Thyroid gland (tissue), 4 donors: Measurements from ENCODE around the gene PTPRN2. TPM values are rescaled to one million over a fixed set of nuclear protein-coding genes. Genes with fewer than 3 reads are reported as not detected.
"Not testable (repeated sequence)": the region's sequence is repeated elsewhere in the genome, so short reads cannot be mapped to it uniquely, and the experiment has no call there.

Experiments
- DNase-seq, 2 donors: peaks; one replicate each; pipeline ENCODE4 v3.0.0-alpha.2; 2019
- H3K27ac ChIP-seq, 3 donors: fragments of 200-600 bp; sonication (generic); 1 replicate in 2 of 3; 2 replicates in 1 of 3; pipeline ENCODE4 v1.5.1; 2016 to 2019; ENCODE audit warnings: mild to moderate bottlenecking in 1 of 3, moderate library complexity in 1 of 3
- H3K27me3 ChIP-seq: fragments of 200-600 bp; sonication (generic); one replicate; pipeline ENCODE4 v1.5.1; 2019
- H3K36me3 ChIP-seq, 2 donors: fragments of 200-600 bp; sonication (generic); one replicate each; pipeline ENCODE4 v1.5.1; 2016 to 2019
- H3K4me1 ChIP-seq, 2 donors: fragments of 200-600 bp; sonication (generic); one replicate each; pipeline ENCODE4 v1.5.1; 2017 to 2019
- H3K4me3 ChIP-seq, 3 donors: fragments of 200-600 bp; sonication (generic); replicated peaks in 1 of 3; 1 replicate in 2 of 3; 2 replicates in 1 of 3; pipeline ENCODE4 v1.5.1; 2016; ENCODE audit warnings: mild to moderate bottlenecking in 1 of 3
- H3K9me3 ChIP-seq: fragments of 200-600 bp; sonication (generic); one replicate; pipeline ENCODE4 v1.5.1; 2017
- CTCF ChIP-seq, 6 experiments: fragments of 200-600 bp in 3 of 6; fragments of 450-650 bp in 3 of 6; sonication (generic) in 3 of 6; IDR thresholded peaks; one replicate each; pipeline ENCODE4 v1.5.1; 2016 to 2019; ENCODE audit warnings: antibody characterized with exemption in 6 of 6, mild to moderate bottlenecking in 2 of 6, inconsistent platforms in 1 of 6, moderate library complexity in 1 of 6
- POLR2A ChIP-seq, 2 donors: fragments of 450-650 bp; IDR thresholded peaks; one replicate each; pipeline ENCODE4 v1.6.1; 2017; ENCODE audit warnings: antibody characterized with exemption in 2 of 2, mild to moderate bottlenecking in 2 of 2, moderate library complexity in 1 of 2
- WGBS, 2 donors: methylation state at CpG; one replicate each; pipeline ENCODE4 v1.1.5; 2017; 5-methylcytosine and 5-hydroxymethylcytosine counted together
- intact Hi-C: fragments of 100-400 bp; cut with DNase I; formaldehyde crosslinking; loops from one replicate; pipeline ENCODE4 v1.15.1; 2023
- total RNA-seq, 4 donors: library from RNA; depleted of rRNA; stranded (reverse); fragments of >200 nt; gene quantifications; one replicate each; pipeline ENCODE4 v1.2.3, GENCODE V29; 2016

Gene PTPRN2
- total RNA-seq, 4 donors from 2014 or later, result 4.2 to 9.9 (median 7.7) TPM

GRCh38 chr7:157501581-157501980 lies 1086.0 kb downstream of the PTPRN2 start:
- intact Hi-C loops, result no loop called here

GRCh38 chr7:157500989-157501540 lies 1086.6 kb downstream of the PTPRN2 start:
- WGBS, 2 donors, result 92 to 93% methylated on average over 10 to 13 of the region's 45 CpGs
- H3K4me3 ChIP-seq, H3K36me3 ChIP-seq, intact Hi-C loops, H3K27me3 ChIP-seq, H3K27ac ChIP-seq, DNase-seq, H3K4me1 ChIP-seq, H3K9me3 ChIP-seq: not testable (repeated sequence)

More at GRCh38 chr7:157501581-157501980, 1086.0 kb downstream of the PTPRN2 start:
- Histone ChIP-seq H3K4me3 (no peak overlapping the region), H3K9me3 (no peaks in the 10 kb centered on the region), H3K27me3 (no peaks in the 10 kb centered on the region), H3K4me1 (no peaks in the 10 kb centered on the region), H3K36me3 (no peaks in the 10 kb centered on the region), H3K27ac (no peak overlapping the region)
- WGBS, 2 donors, result 86% methylated on average over 22 of the region's 22 CpGs
- DNase-seq, result no peak
- TF ChIP-seq POLR2A (IDR thresholded peaks at IDR 0.05) (no peak), CTCF (IDR thresholded peaks at IDR 0.05) (no peak)

GRCh38 chr7:157500171-157500960 lies 1087.3 kb downstream of the PTPRN2 start:
- H3K27ac ChIP-seq, result no peak overlapping the region
- intact Hi-C loops, result no loop called here

GRCh38 chr7:157499835-157500153 lies 1087.8 kb downstream of the PTPRN2 start:
- Histone ChIP-seq H3K27ac (no peak overlapping the region), H3K36me3 (no peaks in the 10 kb centered on the region), H3K9me3 (no peaks in the 10 kb centered on the region), H3K4me3 (no peak overlapping the region), H3K4me1 (no peaks in the 10 kb centered on the region), H3K27me3 (no peaks in the 10 kb centered on the region)
- DNase-seq, result no peak
- TF ChIP-seq POLR2A (IDR thresholded peaks at IDR 0.05) (no peak), CTCF (IDR thresholded peaks at IDR 0.05) (no peak)
- WGBS, 2 donors, result 86 to 89% methylated on average over 9 of the region's 9 CpGs
- intact Hi-C loops, result no loop called here

More at GRCh38 chr7:157500171-157500960, 1087.3 kb downstream of the PTPRN2 start:
- H3K4me3 ChIP-seq, result no peak overlapping the region
- DNase-seq, result no peak
- H3K36me3 ChIP-seq, result no peaks in the 10 kb centered on the region
- no peaks in the 10 kb centered on the region for H3K9me3 ChIP-seq
- 86 to 88% methylated on average over 27 to 31 of the region's 32 CpGs for whole genome bisulfite sequencing, 2 donors
- no peaks in the 10 kb centered on the region for H3K4me1 ChIP-seq
- TF ChIP-seq CTCF (IDR thresholded peaks at IDR 0.05), result no peak
- no peak for TF ChIP-seq POLR2A (IDR thresholded peaks at IDR 0.05)
- H3K27me3 ChIP-seq, result no peaks in the 10 kb centered on the region

- H3K27me3 ChIP-seq, result no peaks in the 10 kb centered on the region
- no peak overlapping the region for H3K27ac ChIP-seq
- no peaks in the 10 kb centered on the region for H3K4me1 ChIP-seq
- TF ChIP-seq CTCF (IDR thresholded peaks at IDR 0.05) (no peak), POLR2A (IDR thresholded peaks at IDR 0.05) (no peak)
- no peaks in the 10 kb centered on the region for H3K9me3 ChIP-seq
- DNase-seq, result no peak
- no peaks in the 10 kb centered on the region for H3K36me3 ChIP-seq
- intact Hi-C loops, result no loop called here
- WGBS, 2 donors, result 80 to 85% methylated on average over 25 to 26 of the region's 27 CpGs
- no peak overlapping the region for H3K4me3 ChIP-seq
Observed at GRCh38 chr7:157499121-157499834, 1088.3 kb downstream of the PTPRN2 start.
